HG02973 (cell line): ENCODE measurements around the gene CCDC83.

ENCODE experiments used
- ATAC-seq: cut with Tn5 transposase; IDR thresholded peaks from one replicate; pipeline ENCODE4 v1.9.1; 2021; ENCODE audit warnings: moderate library complexity; ENCODE audit not compliant: unreplicated experiment

CCDC83 gene

GRCh38 chr11:85855341-85855656, at the start of gene CCDC83:
TSS of gene CCDC83 (plus strand) at chr11:85855383. CDS start at chr11:85865124, 9,741 bp downstream.
- ATAC-seq: no peak

DNA sequence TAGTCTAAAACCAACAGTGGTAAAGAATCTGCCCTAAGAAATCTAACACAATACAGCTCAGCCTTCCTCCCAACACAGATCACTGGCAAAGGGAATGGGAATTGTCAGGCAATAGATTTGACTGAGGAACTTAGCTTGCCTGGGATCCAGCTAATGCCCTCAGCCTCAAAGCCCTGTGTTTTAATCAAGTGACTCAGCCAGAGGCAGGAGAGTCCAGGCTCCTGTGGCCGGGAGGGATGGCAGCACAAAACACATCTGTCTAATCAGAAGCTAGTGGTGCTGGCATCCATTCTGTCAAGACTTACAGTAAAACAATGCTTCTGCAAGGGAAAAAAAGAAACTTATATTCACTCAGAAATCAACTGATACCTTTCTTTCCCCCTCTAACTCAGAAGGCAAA, 49.8 kb upstream of the CCDC83 start:
- no peak for ATAC-seq

DNA sequence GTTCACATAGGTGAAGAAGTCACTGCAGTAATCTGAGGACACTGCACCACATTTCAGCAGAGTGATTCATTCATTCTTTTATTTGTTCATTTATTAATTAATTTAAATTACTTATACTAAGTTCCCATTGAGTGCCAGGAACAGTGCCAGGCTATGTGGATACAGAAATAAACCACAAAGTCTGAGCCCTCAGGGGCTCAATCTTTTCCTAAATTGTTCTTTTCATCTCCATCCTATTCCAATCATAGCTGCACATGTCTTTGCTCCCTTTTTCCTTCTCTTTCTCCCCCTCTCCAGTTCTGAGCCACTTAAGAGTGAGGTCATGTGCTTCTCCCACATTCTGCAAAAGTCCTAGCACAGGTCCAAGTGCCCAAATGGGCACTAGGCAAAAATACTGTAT, 49.2 kb upstream of the CCDC83 start:
- no peak for ATAC-seq

DNA sequence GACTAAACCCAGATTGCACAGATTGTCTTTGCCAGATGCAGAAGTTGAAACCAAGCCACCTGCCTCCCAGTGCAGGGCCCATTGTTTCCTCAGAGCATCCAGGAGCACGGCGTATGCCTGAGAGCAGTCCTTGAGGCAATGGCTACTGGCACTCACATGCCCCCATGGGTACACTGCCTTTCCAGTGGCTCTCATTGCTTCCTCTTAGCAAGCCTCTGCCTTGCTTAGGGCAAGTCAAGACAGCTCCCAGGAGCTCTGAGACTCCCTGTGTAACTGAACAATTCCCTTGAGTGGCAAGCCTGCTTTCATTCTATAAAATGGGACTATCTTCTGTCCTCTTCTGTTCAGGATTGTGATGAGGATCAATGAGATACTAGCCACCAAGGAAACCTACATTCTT, 48.3 kb upstream of the CCDC83 start:
- ATAC-seq: no peak

- peak; percentile 49 for ATAC-seq
Measured at GRCh38 chr11:85809191-85809590, 46.0 kb upstream of the CCDC83 start.

- no peak for ATAC-seq
Measured at GRCh38 chr11:85809863-85810262, 45.3 kb upstream of the CCDC83 start.

- ATAC-seq: no peak
Measured at GRCh38 chr11:85810521-85810870, 44.7 kb upstream of the CCDC83 start.

GRCh38 chr11:85810871-85811611, 44.1 kb upstream of the CCDC83 start, which contains the start of gene SYTL2:
TSS of gene SYTL2 (minus strand) at chr11:85811141. CDS start at chr11:85757725, 53,416 bp downstream.
- peak; percentile 80 for ATAC-seq

GRCh38 chr11:85811624-85812023, 43.6 kb upstream of the CCDC83 start:
- ATAC-seq: no peak

- no peak for ATAC-seq
Measured at GRCh38 chr11:85813721-85814120, 41.5 kb upstream of the CCDC83 start.

- no peak for ATAC-seq
Measured at GRCh38 chr11:85815186-85815931, 39.8 kb upstream of the CCDC83 start.

DNA sequence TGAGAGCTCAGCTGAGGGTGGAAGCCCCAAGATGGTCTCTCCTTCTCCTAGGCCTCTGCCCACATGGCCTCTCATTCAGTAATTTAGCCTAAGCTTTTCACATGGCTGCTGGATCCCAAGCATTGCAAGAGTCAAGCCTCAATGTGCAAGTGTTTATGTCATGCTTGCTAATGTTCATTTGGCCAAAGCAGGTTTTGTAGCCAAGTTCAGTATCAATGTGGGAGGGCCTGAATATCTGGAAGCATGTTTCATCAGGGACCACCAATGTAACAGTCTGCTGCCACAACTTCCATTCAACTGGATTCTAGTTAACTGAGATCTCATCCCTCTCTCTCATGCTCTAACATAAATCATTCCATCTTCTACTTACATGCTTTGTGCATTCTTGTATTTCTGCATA, 35.7 kb upstream of the CCDC83 start:
- ATAC-seq: no peak

DNA sequence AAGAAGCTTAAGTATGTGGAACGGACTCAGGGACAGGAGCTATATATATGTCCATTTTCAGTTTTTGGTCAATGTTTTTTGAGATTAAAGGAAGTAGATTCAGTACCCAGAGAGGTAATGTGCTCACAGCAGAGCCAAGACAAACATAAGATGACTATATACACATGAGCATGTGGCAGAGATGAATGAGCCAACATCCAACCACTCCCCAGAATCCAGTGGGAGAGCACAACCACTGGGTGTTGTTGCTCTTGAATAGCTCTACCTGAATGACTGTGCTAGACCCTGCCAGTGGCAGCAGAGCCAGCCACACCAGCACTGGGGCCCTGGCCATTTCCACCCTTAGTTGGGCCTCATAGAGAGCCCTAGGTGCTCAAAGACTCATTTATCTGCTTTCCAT, 33.5 kb upstream of the CCDC83 start:
- ATAC-seq: no peak

DNA sequence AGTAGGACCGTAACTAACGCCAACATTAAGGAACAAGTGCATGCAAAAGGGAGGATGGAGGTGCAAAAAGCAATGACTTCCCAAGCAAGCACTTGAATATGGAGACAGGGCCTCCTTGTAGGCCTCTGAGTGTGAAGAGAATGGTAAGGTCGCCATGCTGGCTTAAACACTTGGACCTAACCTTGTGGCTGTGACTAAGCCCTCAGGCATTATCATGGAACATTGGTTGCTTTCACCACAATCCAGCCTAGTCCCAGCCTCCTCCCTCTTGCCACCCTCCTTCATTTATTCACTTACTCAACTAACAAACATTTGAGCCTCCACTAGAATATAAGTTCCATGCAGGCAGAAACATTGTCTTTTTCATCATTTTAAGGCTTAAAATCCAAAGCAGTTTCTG, 32.4 kb upstream of the CCDC83 start:
- no peak for ATAC-seq

- no peak for ATAC-seq
Measured at GRCh38 chr11:85823816-85824215, 31.4 kb upstream of the CCDC83 start.

- no peak for ATAC-seq
Measured at GRCh38 chr11:85825616-85826015, 29.6 kb upstream of the CCDC83 start.

DNA sequence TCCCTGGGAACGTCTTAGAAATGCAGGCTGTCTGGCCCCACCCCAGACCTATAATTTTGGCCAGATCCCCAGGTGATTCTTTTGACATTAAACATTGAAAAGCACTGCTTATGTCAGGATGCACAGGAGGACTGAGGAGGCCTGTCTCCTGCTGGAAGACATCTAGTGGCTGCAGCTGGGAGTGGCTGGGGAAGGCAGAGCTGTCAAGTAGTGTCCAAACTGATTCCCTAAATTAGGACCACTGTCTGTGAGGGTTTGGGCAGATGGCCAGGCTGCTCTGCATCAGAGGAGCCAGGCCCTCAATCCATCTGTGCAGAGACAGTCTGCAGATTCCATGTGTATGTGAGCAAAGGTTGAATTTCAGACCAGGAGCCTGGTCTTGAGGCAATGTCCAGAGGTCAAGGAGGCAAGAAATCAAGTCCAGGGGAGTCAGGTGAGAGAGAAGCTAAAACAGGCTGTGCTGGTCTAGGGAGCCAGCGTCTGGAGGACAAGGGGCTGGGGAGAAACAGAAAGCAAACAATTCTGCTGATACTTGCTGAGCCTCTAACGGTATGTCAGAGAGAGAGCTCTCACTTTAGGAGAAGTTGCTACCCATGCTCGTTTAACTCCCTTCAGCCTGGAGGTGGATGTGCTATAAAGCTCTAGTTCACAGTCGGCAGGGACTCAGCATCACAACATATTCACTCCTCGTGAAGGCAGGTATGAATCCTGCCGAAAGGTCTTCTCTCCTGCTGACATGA, 28.9 kb upstream of the CCDC83 start:
- peak; percentile 71 for ATAC-seq

DNA sequence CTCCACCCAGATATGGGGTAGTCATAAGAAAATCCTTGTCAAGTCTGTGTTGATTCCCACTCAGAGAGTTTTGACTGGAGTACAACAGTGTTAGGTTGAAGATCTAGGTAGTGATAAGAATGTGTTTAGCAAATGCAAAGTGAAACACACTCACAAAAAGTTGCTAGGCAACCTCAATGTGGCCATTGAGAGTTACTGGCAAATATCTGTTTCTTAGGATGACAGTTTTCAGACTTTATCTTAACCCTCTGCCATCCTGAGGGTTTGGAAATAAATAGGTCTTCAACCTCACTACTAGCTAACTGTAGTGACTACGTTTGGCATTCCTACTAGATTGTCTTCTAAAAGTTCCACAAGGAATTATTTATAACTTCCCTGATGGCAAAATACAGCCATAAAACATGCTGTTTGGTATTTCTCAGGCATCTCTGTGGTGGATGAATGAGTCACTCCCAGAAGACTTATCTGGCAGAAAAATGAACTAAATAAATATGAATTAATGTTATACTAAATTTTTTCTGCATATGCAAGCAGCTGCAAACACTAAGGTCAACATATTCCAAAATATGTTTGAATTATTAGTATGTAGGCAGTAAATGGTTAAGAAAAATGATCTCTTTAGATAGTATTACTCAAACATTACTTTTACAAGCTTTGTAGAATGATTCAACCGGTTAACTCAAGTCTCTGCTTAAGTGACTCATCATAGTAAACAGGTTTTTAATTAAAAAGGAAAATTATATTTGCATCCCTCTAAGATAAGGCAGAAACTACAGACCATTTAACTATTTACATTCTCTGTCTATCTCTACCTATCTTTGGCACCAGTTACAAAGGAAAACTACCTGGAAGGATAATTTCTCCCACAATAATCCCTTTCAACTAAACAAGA, 27.2 kb upstream of the CCDC83 start:
- no peak for ATAC-seq

DNA sequence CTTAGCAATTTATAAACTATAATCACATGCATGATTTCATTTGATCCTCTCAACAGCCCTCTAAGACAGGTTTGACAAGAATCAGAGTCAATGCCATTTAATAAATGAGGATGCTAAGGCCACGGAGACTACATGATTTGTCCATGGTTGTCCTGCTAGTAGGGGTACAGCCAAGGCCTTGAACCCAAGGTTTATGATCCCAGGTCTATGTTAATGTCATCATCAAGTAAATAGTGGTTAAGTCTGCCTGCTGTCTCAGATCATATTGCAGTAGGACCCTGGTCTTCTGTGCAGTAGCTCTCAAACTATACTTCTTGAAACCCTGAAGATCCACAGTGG, 26.6 kb upstream of the CCDC83 start:
- no peak for ATAC-seq

DNA sequence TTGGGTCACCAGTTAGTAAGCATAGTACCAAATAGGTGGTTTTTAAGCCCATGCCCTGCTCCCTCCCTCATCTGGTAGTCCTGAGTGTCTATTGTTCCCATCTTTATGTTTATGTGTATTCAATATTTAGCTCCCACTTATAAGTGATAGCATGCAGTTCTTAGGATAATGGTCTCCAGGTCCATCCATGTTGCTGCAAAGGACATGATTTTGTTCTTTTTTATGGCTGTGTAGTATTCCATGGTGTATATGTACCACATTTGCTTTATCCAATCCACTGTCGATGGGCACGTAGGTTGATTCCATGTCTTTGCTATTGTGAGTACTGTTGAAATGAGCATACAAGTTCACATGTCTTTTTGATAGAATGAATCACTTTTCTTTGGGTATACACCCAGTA, 26.0 kb upstream of the CCDC83 start:
- no peak for ATAC-seq

DNA sequence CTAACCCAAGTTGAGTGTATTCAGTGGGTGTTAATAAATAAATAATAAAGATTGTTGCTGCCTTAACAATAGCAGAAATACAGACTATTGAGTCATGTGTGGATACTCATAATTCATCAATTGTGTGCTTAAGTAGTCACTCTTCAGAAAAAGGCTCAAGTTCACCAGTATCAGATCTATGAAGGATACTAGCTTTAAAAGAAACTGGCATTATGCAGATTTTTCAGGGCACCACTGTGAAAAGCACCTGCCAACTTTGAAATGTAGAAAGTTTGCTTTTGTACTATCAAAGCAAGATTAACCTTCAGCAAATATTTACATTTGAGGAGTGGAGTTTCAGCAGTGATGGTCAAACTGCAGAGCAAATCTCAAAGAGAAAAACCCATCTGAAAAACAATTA, 24.1 kb upstream of the CCDC83 start:
- ATAC-seq: no peak
